ENCODE results near the gene ZP2.

The ZP2 gene

GRCh38 chr16:21192991-21193390 is 18.4 kb downstream of the ZP2 start:
- no peak overlapping the region for H3K4me3 ChIP-seq (replicated peaks; ENCODE audit: low read depth, low read length)
- no peak for TF ChIP-seq CTCF (IDR thresholded peaks at IDR 0.05; ENCODE audit: low read depth, low read length, missing control alignments)
- DNase-seq (ENCODE audit: extremely low read depth, low read depth), result no peak

DNA sequence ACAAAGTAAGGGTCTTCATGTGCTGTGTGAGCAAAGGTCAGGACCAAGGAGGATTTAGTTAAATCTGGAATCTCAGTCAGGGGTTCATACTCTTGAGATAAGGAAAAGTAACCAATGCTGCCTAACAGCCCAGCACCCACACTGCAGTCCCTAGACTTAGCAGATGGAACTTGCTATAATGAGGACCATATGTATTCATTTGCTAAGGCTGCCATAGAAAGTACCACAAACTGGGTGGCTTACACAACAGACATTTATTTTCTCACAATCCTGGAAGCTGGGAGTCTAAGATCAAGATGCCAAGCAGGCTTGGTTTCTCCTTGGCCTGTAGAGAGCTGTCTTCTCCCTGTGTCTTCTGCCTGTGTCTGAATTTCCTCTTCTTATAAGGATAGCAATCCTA is 20.8 kb downstream of the ZP2 start:
- no peak for TF ChIP-seq CTCF (IDR thresholded peaks at IDR 0.05; ENCODE audit: low read depth, low read length, missing control alignments)
- H3K4me3 ChIP-seq (replicated peaks; ENCODE audit: low read depth, low read length), result no peak overlapping the region
- no peak for DNase-seq (ENCODE audit: extremely low read depth, low read depth)

DNA sequence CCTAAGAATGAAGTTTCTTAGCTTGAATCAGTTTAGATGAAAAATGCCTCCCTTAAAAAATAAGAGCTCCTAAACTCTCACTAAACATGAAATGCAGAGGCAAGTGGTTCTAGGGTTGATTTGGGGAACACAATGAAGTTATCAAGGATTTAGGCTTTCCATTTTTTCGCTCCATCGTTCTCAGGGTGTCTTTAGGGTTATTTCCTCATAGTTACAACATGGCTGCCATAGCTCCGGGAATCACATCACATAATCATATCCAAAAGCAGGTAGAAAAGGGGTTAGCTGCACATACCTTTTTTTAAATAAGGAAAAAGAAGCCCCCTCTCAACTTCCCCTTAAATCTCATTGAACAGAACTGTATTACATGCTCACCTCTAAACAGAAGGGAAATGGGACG is 21.4 kb downstream of the ZP2 start:
- TF ChIP-seq CTCF (IDR thresholded peaks at IDR 0.05; ENCODE audit: low read depth, low read length, missing control alignments), result no peak
- no peak overlapping the region for H3K4me3 ChIP-seq (replicated peaks; ENCODE audit: low read depth, low read length)
- no peak for DNase-seq (ENCODE audit: extremely low read depth, low read depth)

- TF ChIP-seq CTCF (IDR thresholded peaks at IDR 0.05; ENCODE audit: low read depth, low read length, missing control alignments), result no peak
- DNase-seq (ENCODE audit: extremely low read depth, low read depth), result no peak
- no peak overlapping the region for H3K4me3 ChIP-seq (replicated peaks; ENCODE audit: low read depth, low read length)
Measured at GRCh38 chr16:21189311-21189710, 22.1 kb downstream of the ZP2 start.

DNA sequence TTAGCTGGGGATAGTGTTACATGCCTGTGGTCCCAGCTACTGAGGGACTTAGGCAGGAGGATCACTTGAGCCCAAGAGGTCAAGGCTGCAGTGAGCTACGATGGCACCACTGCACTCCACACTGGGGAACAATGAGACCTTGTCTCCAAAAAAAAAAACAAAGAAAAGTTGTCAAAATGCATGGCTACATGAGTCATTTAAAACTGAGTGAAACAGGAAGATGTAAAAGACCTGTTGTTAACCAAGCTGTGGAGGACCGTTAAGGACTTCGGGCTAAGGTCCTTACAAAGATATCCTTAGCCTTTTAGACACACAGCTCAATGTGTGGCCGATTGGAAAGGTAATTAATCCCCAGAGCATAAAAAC is 25.1 kb downstream of the ZP2 start:
- no peak for DNase-seq (ENCODE audit: extremely low read depth, low read depth)
- H3K4me3 ChIP-seq (replicated peaks; ENCODE audit: low read depth, low read length), result no peak overlapping the region
- no peak for TF ChIP-seq CTCF (IDR thresholded peaks at IDR 0.05; ENCODE audit: low read depth, low read length, missing control alignments)

- no peak for TF ChIP-seq CTCF (IDR thresholded peaks at IDR 0.05; ENCODE audit: low read depth, low read length, missing control alignments)
- H3K4me3 ChIP-seq (replicated peaks; ENCODE audit: low read depth, low read length), result no peak overlapping the region
- no peak for DNase-seq (ENCODE audit: extremely low read depth, low read depth)
Measured at GRCh38 chr16:21185659-21186325, 25.6 kb downstream of the ZP2 start.

- TF ChIP-seq CTCF (IDR thresholded peaks at IDR 0.05; ENCODE audit: low read depth, low read length, missing control alignments), result no peak
- H3K4me3 ChIP-seq (replicated peaks; ENCODE audit: low read depth, low read length), result no peak overlapping the region
- DNase-seq (ENCODE audit: extremely low read depth, low read depth), result no peak
Measured at GRCh38 chr16:21184834-21185233, 26.5 kb downstream of the ZP2 start.
